GM18505 (cell line): ENCODE measurements around the gene ASCC3.

Experiments used
- ATAC-seq: cut with Tn5 transposase; IDR thresholded peaks from one replicate; pipeline ENCODE4 v1.9.1; 2021; ENCODE audit not compliant: unreplicated experiment
- POLR2A ChIP-seq: IDR thresholded peaks from 4 replicates; pipeline ENCODE4 v1.6.1; 2011; ENCODE audit warnings: borderline replicate concordance; ENCODE audit not compliant: insufficient read depth, insufficient read length; ENCODE audit errors: extremely low read depth

ASCC3 gene

GRCh38 chr6:100706491-100706890 lies 174.6 kb downstream of the ASCC3 start:
- ATAC-seq = no peak
- no peak for TF ChIP-seq POLR2A

- no peak for ATAC-seq
- TF ChIP-seq POLR2A = no peak
Observed at GRCh38 chr6:100704961-100705360, 176.2 kb downstream of the ASCC3 start.

- TF ChIP-seq POLR2A = no peak
- no peak for ATAC-seq
Observed at GRCh38 chr6:100701728-100702127, 179.4 kb downstream of the ASCC3 start.

- TF ChIP-seq POLR2A = no peak
Observed at GRCh38 chr6:100700009-100700408, 181.1 kb downstream of the ASCC3 start.

GRCh38 chr6:100695445-100695844 lies 185.7 kb downstream of the ASCC3 start:
- TF ChIP-seq POLR2A = no peak
- ATAC-seq = no peak

More at GRCh38 chr6:100700009-100700408, 181.1 kb downstream of the ASCC3 start:
- no peak for ATAC-seq

GRCh38 chr6:100693249-100693927 lies 187.7 kb downstream of the ASCC3 start:
- TF ChIP-seq POLR2A = no peak
- no peak for ATAC-seq

GRCh38 chr6:100691972-100692371 lies 189.2 kb downstream of the ASCC3 start:
- TF ChIP-seq POLR2A = no peak
- no peak for ATAC-seq

GRCh38 chr6:100686216-100686615 lies 194.9 kb downstream of the ASCC3 start:
- ATAC-seq = no peak
- no peak for TF ChIP-seq POLR2A

- ATAC-seq = no peak
- no peak for TF ChIP-seq POLR2A
Observed at GRCh38 chr6:100685747-100686146, 195.4 kb downstream of the ASCC3 start.

- no peak for TF ChIP-seq POLR2A
- ATAC-seq = no peak
Observed at GRCh38 chr6:100680163-100680562, 201.0 kb downstream of the ASCC3 start.

- no peak for ATAC-seq
- TF ChIP-seq POLR2A = no peak
Observed at GRCh38 chr6:100678027-100678426, 203.1 kb downstream of the ASCC3 start.

GRCh38 chr6:100677240-100677639 lies 203.9 kb downstream of the ASCC3 start:
- no peak for ATAC-seq
- TF ChIP-seq POLR2A = no peak

- no peak for TF ChIP-seq POLR2A
- no peak for ATAC-seq
Observed at GRCh38 chr6:100673641-100674040, 207.5 kb downstream of the ASCC3 start.

GRCh38 chr6:100671740-100672139 lies 209.4 kb downstream of the ASCC3 start:
- no peak for TF ChIP-seq POLR2A
- no peak for ATAC-seq

GRCh38 chr6:100670056-100670455 lies 211.1 kb downstream of the ASCC3 start:
- no peak for ATAC-seq
- TF ChIP-seq POLR2A = no peak
